HG03469 (cell line): ENCODE measurements around the gene ZNF865.

Source experiments
- ATAC-seq: cut with Tn5 transposase; IDR thresholded peaks from one replicate; pipeline ENCODE4 v1.9.1; 2021; ENCODE audit warnings: mild to moderate bottlenecking, moderate library complexity, moderate number of reproducible peaks; ENCODE audit not compliant: unreplicated experiment

ZNF865 gene

GRCh38 chr19:55643887-55644176 is 38.4 kb downstream of the ZNF865 start:
- no peak for ATAC-seq

GRCh38 chr19:55644191-55644833 is 38.9 kb downstream of the ZNF865 start:
- no peak for ATAC-seq

GRCh38 chr19:55644842-55645511 is 39.5 kb downstream of the ZNF865 start:
- no peak for ATAC-seq

DNA sequence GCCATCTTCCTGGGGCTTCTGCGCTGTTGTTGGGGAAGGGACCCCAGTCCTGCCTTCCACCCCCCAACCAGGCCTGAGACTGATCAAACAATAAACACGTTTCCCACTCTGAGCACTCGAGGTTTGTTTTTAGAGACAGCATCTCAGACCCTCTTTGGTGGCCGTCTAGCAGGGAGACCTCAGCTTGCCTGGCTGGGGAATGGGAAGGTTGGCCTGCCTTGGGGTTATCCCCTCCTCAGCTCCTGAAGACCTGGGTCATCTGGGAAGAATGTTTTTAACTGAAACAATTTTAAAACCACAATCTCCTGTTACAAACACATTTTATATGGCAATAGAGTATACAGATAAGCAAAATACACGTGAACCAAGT is 40.0 kb downstream of the ZNF865 start:
- ATAC-seq, result no peak

- no peak for ATAC-seq
Measured at GRCh38 chr19:55646889-55647731, 41.7 kb downstream of the ZNF865 start.

DNA sequence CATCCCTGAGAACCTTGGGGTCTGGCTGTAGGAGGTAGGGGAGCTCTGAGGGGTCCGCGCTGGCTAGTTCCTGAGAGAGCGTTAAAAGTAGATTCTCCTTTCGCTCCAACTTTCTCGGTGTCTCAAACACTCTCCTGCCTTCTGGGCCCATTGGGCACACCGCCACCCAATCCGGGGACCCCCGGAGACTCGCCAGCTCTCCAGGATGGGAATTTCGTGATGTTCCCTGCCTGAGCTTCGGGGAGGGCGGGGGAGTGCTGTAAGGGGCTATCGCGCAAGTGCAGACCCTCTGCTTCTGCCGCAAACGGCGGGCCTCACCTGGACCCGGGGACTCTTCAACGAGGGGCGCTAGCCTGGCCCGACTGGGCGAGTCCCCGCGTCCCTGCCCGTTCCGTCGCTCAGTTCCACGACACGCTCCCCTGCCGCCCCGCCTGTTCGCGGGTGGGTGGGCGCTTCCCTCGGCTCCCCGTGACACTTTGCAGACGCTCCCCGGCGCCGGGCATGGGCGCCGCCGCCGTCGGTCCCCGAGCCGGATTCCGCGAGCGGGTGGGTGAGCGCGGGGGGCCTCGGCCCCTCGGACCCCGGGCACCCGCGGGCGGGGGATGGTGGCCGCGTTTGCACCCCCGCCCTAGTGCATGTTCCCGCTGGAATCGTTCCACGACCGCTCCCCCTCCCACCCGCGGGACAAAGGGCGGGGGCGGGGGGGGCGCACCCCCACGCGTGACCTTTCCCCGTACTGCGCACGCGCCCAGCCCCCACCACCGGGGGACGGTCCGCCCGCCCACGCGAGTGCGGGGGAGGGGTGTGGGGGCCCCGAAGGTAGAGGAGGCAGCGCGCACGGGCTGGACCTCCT is 42.5 kb downstream of the ZNF865 start, which contains the start of gene CCDC106:
TSS of gene CCDC106 (plus strand) at position 481 of the 853 bp plus-strand sequence. CDS start 835 bp downstream, outside the sequence.
- ATAC-seq, result no peak

DNA sequence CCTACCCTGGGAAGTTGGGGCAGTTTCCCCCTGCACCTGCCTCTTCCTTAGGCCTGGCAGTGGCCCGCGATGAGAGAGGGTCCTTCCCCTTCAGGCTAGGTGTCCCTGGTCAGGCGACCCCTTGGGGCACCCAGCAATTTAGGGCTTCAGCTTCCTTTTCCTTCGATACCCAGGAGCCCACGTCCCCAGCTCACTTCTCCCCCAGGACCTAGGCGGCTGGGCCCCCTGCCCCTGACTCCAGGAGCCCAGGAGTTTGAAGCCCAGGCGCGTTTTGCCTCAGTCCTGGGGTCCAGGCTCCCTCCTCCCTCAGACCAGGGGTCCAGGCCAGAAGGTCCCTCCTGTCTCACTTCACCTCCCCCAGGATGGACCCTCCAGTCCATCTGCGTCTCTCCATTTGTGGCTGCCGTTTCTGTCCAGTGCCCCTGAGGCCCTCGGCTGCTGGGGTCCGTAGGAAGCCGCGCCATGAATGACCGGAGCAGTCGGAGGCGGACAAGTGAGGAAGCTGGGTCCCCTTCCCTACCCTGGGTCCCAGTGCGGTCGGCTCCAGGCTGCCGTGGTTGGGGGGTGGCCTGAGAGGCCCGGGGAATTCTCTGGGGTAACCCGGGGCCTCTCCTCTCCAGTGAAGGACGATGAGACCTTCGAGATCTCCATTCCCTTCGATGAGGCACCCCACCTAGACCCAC is 43.3 kb downstream of the ZNF865 start:
- ATAC-seq, result no peak

GRCh38 chr19:55649268-55650125 is 44.0 kb downstream of the ZNF865 start:
- no peak for ATAC-seq

GRCh38 chr19:55650126-55650557 is 44.7 kb downstream of the ZNF865 start:
- no peak for ATAC-seq

DNA sequence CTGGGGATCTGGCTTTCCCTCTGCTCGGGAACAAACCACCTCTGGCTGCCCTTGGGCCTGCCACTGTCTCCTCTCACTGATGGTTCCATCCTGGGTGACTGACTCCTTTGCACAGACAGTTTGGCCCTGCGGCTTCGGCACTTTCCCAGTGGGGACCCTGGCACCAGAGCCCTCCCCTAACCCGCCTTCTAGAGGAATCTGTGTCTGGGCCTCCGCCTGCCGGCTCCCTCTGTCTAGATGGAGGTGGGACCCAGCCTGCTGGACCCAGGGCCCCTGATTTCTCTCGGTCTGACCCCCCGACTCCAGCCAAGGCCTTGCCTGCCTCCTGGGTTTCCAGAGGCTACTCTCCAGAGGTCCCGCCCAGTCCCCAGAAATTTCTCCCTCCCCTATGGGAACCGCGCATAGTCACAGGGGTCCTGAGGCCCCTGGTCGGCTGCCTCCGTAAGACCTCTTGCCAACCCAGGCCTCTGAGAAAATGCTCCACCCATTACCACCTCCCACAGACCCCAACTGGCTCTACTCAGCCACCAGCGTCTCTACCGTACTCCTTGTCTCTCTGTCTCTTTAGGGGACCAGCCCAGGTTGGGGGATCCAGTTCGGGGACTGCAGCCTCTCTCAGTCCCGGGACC is 45.3 kb downstream of the ZNF865 start:
- no peak for ATAC-seq

- ATAC-seq, result no peak
Measured at GRCh38 chr19:55651236-55651635, 45.8 kb downstream of the ZNF865 start.

DNA sequence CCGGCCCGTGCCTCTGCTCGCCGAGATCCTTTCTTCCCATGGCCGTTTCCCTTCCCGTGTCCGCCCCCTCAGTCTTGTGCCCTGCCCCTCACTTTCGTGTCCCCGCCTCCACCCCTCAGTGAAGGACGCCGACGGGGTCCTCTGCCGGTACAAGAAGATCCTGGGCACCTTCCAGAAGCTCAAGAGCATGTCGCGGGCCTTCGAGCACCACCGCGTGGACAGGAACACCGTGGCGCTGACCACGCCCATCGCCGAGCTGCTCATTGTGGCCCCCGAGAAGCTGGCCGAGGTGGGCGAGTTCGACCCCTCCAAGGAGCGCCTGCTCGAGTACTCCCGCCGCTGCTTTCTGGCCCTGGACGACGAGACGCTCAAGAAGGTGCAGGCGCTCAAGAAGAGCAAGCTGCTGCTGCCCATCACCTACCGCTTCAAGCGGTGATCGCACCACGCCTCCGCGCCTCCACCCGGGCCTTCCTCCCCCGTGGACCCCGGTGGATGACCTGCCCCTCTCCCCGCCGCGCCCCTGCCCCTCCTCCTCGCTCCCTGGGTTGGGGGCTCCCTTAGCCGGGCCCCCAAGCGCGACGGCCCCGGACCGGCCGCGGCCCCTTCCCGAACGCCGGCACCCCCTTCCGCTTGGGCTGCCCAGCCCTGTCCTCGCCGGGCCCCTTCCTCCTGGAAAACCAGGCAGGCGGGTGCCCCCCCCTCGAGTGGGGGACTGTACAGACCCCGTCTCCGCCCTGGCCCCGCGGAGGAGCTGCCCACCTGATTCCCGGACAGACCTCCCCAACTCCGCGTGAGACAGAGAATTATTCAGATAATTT is 47.1 kb downstream of the ZNF865 start:
- ATAC-seq, result no peak

DNA sequence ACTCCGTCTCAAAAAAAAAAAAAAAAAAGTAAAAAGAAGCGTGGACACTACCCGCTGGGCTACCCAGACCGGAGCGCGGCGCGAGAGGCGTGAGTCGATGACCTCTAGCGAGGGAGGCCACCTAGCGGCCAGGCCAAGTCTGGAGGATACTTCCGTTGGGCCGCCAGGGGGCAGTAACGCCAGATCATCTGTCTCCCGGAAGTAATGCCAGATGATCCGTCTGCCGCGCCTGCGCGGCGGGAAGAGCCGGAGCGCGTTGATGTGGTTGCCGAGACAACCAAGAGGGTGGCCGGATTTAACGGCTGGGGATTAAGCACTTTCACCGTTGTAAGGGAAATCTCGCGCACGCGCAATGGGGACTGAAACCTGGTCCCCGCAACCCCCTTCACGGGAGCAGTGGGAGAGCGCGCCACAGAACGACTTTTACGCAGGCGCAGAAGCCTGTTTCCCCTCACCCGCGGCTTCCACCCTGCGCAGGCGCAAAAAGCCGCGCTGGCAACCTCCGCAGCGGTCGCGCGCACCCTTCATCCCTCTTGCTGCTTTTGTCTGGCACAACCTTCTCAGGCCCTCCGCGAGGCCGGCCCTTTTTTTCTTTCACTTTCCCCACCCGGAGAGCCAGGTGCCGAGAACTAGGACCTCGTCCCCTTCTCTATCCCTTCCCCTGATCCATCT is 48.3 kb downstream of the ZNF865 start:
- peak; percentile 30 for ATAC-seq

GRCh38 chr19:55654323-55654867 is 48.9 kb downstream of the ZNF865 start:
- peak; percentile 35 for ATAC-seq

DNA sequence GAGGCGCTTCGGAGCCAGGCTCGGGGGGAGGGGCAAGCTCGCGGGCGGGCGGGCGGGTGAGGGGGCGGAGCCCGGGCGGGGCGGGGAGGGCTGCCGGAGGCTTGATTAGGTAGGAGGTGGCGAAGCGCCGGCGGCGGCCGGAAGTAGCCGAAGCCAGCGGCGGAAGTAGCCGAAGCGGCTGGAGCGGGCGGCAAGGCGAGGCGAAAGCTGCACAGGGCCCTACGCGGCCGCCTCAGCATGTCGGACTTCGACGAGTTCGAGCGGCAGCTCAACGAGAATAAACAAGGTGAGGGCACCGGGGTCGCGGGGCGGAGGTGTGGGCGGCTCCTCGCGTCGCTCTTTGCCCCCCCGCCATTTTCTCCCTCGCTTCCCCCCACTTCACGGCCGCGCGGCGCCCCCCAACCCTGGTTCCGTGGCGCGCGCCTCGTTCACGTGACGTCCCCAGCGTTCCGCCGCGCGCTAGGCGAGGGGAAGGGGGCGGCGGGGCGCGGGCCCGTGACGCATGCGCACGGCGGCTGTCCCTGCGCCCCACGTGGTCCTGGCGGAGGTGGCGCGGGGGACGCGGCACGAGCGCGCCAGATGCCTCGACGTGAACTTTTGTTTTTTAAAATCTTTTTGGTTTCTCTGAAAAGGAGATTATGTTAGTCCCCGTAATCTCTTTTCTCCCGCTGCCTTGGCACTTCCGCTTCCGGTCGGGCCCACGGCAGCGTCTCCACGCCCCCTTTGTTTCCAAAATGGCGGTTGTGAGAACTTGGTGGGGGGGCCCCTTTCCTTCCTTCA is 49.6 kb downstream of the ZNF865 start, which contains the start of gene U2AF2:
TSS of gene U2AF2 (plus strand) at position 168 of the 780 bp plus-strand sequence. CDS start at position 238, 70 bp downstream.
- peak; percentile 19 for ATAC-seq

GRCh38 chr19:55655648-55656040 is 50.2 kb downstream of the ZNF865 start:
- ATAC-seq, result no peak
